Tongue (tissue), 2 donors: ENCODE data around the gene KLK15. TPM values are rescaled to one million over a fixed set of nuclear protein-coding genes. Genes with fewer than 3 reads are reported as not detected.

ENCODE experiments used
- small RNA-seq: library from RNA; depleted of rRNA; stranded (forward); fragments of <200 nt; gene quantifications from one replicate; pipeline ENCODE3, GENCODE V24; 2014; ENCODE audit warnings: low replicate concordance
- total RNA-seq: library from RNA; depleted of rRNA; stranded (reverse); fragments of >200 nt; gene quantifications from one replicate; pipeline ENCODE4 v1.2.3, GENCODE V29; 2014

The KLK15 gene
- total RNA-seq, 1 donor from 2014 or later = not detected

Small RNAs within 50 kb of the gene (small RNA-seq; reads per million reads assigned to genes)
- gene SNORD88A (99.1 reads per million, percentile 97 among the genes with 10 or more reads in this experiment), gene SNORD88B (not detected), gene SNORD88C (not detected)

Other genes starting within 250 kb of the KLK15 start
- gene SYT3, start 193.7 kb downstream of the KLK15 start, total RNA-seq = 0.10 TPM
- not detected for gene C19orf81, start 184.1 kb downstream of the KLK15 start, total RNA-seq
- 6.3 TPM for gene SHANK1, start 113.8 kb downstream of the KLK15 start, total RNA-seq
- gene CLEC11A, start 110.2 kb downstream of the KLK15 start, total RNA-seq = 23.1 TPM
- not detected for gene GPR32, start 63.1 kb downstream of the KLK15 start, total RNA-seq
- gene ACP4, start 43.2 kb downstream of the KLK15 start, total RNA-seq = not detected
- gene KLK1, start 9.8 kb downstream of the KLK15 start, total RNA-seq = not detected
- not detected for gene KLK3, start 21.3 kb upstream of the KLK15 start, total RNA-seq
- gene KLK2, start 39.9 kb upstream of the KLK15 start, total RNA-seq = not detected
- gene KLK4, start 77.8 kb upstream of the KLK15 start, total RNA-seq = not detected
- 1.1 TPM for gene KLK5, start 119.5 kb upstream of the KLK15 start, total RNA-seq
- gene KLK6, start 136.0 kb upstream of the KLK15 start, total RNA-seq = not detected
- gene KLK7, start 150.3 kb upstream of the KLK15 start, total RNA-seq = 0.51 TPM
- gene KLK8, start 168.0 kb upstream of the KLK15 start, total RNA-seq = 1.3 TPM
- 13.8 TPM for gene KLK10, start 186.1 kb upstream of the KLK15 start, total RNA-seq
- gene KLK11, start 193.0 kb upstream of the KLK15 start, total RNA-seq = 11.4 TPM
- 7.2 TPM for gene KLK12, start 201.4 kb upstream of the KLK15 start, total RNA-seq
- gene KLK13, start 231.5 kb upstream of the KLK15 start, total RNA-seq = 4.8 TPM
- 0.72 TPM for gene KLK14, start 249.3 kb upstream of the KLK15 start, total RNA-seq